HG02759 (cell line): ENCODE results near the gene FKBP8.
"Not testable (repeated sequence)": the region's sequence is repeated elsewhere in the genome, so short reads cannot be mapped to it uniquely, and the experiment has no call there.

Experiments
- ATAC-seq: cut with Tn5 transposase; IDR thresholded peaks from one replicate; pipeline ENCODE4 v1.9.1; 2021; ENCODE audit warnings: mild to moderate bottlenecking, moderate library complexity; ENCODE audit not compliant: unreplicated experiment

Gene FKBP8

DNA sequence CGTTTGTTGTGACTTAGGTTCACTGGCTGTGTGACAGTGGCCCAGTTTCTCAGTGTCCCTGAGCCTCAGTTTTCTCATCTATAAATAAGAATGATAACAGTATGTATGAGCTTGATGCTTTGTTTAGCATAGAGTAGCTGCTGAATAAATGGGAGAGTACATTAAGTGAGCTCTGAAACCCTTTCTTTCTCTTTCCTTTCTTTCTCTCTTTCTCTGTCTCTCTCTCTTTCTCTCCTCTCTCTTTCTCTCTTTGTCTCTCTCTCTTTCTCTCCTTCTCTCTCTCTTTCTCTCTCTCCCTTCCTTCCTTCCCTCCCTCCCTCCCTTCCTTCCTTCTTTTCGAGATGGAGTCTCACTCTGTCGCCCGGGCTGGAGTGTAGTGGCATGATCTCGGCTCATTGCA, 16.3 kb upstream of the FKBP8 start:
- ATAC-seq = no peak

DNA sequence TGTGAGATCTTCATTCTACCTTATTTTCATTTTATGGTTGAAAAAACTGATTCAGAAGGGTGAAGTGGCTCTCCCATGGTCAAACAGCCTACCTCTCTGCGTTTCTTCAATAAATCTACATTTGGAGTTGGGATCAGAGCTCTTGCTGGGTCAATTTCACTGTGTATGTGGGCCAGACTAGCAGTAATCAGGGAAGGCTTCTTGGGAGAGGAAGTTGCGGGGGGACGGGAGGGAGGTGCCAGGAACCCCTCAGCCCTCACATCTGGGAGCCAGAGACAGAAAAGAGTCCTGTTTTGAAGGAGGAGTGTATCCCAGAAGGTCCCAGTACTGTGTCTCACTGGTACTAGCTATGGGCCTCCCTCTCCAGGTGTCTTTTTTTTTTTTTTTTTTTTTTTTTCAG, 15.2 kb upstream of the FKBP8 start:
- ATAC-seq = no peak

DNA sequence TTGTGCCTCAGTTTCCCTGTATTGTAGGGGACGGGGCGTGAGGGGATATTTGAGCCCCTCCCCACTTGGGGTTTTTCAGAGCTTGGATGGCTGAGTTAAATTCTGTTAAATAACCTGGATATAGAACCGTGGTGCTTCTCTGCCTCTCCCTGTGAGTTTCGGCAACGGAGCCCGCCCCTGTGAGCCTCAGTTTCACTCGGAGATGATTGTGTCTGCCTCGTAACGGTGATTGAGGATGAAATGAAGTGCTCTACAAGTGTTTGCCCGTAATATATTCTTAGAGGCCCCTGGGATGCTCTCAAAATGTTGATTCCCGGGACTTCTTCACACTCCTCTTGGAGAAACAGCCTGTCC, 14.8 kb upstream of the FKBP8 start:
- ATAC-seq = no peak

DNA sequence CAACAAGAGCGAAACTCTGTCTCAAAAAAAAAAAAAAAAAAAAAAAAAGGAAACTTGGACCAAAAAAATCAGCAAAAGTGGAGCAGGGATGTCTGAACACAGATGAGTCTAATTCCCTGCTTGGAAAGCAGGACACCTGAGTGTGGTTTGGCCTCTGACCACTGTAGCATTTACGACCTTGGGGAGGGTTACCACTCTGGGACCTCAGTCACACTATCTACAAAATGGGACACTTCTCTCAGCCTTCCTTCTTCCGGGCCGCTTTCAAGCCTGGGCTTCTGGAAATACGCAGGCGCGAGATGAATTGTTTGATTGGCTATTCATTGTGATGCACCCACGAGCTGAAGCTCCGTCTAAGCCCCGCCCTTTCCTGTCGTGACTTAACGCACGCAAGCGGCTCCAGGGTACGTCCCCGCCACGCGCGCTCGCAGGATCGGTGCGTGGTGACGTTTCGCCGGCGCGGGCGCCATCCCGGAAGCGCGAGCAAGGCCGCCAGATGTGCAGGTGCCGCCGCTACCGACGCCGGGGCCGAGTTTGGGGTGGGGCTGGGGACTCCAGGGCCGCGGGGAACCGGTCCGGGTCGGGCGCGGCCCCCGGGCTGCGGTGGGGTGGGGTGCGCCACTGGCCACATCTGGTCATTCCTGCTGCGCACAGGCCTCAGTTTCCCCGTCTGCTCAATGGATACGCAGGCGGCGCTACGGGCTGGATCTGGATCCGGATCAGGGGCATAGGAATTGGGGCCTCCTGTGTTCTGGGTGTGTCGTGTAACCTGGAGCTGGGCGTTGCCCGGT, 14.2 kb upstream of the FKBP8 start, which contains the start of gene KXD1:
KXD1 (plus strand) TSS at position 460 of the 791 bp plus-strand sequence. CDS start 4,187 bp downstream, outside the sequence.
- ATAC-seq = peak; percentile 96

DNA sequence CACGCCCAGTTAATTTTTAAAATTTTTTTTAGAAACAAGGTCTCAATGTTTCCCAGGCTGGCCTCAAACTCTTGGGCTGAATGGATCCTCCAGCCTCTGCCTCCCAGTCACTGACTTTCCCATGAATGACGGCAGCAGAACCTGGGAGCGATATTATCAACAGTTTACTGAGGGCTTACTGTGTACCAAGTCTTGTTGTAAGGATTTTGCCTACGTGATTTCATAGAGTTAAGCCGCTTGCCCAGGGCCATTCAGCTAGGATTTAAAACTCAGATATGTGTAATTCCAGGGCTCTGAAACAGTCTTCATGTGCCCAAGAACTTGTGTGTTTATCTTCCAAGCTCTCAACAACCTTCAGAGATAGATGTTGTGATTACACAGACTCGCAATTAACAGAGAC, 8.3 kb upstream of the FKBP8 start:
- no peak for ATAC-seq

DNA sequence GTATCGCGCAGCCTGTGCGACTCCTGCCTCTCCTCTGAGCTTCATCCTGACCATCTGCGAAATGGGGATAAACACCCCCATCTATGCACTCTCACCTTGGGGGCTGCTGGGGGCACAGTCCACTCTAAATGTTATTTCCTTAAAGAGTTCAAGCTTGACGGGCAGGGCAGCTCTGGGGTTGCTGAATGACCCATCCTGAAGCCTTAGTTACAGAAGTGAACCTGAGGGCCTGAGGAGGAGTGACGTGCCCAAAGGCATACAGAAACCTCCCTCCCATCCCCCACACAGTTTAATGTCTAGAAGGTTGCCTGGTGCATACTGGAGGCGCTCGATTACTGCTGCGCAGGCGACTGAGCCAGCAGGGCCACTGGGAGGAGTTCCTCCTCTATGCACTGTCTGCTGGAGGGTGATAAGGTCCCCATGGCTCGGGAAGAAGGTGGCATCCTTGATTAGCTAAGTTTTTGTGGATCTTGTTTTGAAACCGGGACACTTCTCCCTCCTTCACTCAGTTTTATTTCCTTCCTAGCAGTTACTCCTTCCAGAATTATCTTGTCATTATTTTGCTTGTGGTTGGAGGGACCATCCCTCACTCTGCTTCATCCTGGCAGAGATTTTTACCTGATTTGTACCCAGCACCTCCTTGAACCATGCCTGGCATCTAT, 572 bp upstream of the FKBP8 start:
- ATAC-seq = peak; percentile 52

DNA sequence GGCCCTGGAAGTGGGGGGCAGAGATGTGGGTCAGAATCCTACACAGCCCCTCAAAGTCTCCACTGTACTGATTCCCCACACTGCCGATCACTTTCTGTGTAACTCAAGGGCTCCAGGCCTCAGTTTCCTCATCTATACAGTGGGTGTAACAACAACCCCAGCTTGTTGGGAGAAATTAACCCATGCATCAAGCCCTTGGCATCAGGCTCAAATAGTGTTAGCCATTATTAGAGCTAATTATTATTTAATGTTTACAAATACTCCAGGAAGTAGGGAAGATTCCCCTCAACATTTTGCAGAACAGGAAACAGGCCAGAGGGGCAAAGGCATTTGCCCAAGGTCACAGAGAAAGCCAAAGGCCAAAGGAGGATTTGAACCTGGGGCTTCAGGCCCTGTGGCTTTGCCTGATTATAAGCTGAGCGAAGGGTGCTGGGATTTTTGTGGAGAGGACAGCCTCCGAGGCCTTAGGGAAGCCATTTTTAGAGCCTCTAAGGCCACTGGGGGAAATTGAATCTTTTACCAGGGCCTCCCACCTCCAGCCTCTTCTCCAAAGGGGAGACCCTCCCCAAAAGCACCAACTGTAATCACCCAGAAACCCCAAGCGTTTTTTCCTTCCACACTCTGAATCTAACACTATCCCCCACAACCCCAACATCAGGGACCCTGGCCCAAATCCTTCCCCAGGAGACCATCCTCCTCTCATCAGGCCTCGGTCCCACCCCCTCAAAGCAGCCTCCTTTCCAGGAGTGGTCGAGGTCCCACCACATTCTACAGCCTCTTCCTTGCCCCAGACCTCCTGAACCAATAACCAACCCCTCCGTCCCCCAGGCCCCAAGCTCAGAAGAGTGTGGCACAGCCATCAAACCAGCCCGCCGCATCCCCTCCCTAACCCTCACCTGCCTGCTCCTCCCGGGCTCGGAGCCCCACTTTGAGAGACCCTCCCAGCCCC, 1.1 kb downstream of the FKBP8 start:
- ATAC-seq = no peak

DNA sequence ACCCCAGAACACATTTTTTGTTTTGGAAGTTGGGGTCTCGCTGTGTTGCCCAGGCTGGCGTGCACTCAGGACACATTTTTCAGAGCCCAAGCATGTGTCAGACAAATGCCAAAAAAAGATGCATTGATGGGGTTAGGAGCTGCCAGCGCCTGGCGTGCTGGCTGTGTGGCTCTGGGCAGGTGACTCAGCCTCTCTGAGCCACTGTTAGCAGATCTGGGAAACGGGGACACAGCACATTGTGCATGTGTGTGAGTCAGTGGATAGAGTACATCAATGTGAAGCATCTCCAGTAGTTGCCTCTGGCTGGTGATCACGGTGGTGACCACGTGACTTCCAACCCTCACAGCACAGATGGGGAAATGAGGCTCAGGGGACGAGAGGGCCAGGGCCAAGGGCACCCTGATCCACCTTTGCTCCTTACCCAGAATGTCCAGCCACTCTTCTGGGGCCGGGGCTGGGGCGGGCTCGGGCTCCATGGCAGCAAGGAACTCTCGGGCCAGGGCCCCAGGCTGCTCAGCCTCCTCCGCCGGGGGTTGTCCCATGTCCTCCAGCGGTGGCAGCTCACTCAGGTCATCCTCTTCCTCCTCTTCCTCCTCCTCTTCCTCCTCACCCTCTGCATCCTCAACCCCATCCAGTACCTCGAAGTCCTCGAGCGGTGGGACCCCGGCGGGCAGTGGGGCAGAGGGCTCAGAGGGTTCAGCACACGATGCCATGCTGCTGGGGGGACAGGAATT, 1.9 kb downstream of the FKBP8 start:
- ATAC-seq = no peak

DNA sequence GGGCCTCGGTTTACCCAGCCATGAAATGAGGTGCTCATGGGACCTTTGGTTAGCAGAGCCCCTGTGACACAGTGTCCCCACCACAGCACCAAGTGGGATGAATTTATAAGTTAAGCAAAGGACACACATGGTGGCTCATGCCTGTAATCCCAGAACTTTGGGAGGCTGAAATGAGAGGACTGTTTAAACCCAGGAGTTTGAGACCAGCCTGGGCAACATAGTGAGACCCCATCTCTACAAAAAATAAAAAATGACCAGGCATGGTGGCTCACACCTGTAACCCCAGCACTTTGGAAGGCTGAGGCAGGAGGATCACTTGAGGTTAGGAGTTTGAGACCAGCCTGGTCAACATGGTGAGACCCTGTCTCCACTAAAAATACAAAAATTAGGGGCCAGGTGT, 3.2 kb downstream of the FKBP8 start:
- not testable (repeated sequence) for ATAC-seq

DNA sequence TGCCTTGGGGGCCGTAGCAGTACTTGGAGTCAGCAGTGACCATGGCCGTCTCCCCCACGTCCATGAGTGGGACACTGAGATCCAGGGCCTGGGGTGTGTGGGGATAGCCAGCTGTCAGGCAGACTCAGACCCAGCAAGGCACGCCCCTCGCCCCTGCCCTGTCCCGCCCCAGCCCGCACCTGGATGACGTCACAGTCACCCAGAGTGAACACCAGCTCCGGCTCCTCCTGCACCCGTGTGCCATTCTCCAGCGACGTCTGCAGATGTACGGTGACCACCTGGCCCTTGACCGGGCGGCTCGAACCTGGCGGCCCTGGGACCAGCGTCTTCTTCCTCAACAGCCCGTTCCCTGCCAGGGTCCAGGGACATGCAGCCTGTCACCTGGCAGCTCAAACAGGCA, 4.0 kb downstream of the FKBP8 start:
- no peak for ATAC-seq

DNA sequence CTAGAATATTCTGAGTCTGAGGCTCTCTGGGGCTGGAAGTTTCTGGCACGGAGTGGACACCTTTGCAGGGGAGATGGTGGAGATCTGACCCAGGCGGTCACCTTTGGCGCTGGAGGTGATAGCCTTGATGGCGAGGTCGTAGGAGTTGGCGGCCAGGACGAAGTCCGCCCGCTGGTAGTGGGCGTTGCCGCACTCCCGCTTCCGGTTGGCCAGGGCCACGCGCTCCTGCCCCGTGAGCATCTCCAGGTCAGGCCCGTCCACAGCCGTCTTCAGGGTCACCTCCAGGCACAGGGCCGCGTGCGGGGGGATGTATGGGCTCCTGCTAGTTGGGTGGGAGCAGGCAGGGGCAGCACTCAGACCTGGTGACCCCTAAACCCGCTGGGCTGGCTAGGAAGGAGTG, 5.3 kb downstream of the FKBP8 start:
- no peak for ATAC-seq

DNA sequence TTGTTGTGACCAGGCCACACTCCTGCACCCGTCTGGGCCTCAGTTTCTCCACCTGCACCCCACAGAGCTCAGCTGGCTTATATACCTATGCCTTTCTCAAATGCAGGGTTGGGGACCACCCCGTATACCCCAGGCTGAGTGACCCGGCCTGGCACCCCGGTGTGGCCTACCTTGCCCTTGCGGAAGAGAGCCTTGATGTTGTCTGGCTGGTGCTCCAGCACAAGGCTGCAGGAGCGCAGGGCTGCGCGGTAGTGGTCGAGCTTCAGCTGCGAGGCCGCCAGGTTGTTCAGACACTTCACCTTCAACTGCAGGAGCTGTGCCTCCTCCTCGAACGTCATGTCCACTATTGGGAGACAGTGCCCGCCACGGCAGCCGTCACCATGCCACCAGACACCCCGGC, 5.9 kb downstream of the FKBP8 start:
- ATAC-seq = no peak

DNA sequence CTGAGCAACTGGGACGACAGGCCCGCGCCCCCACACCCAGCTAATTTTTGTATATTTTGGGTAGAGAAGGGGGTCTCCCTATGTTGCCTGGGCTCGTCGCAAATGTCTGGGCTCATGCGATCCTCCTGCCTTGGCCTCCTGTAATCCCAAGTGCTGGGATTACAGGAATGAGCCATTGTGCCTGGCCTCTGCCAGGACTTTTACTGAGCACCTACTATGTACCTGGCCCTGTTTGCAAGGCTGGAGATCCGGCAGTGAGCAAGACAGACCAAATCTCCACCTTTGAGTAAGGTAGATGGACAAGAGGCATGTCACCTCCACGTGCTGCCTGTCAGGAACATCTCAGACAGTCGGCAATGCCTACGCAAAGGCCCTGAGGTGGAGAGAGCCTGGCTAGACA, 6.9 kb downstream of the FKBP8 start:
- ATAC-seq = no peak

DNA sequence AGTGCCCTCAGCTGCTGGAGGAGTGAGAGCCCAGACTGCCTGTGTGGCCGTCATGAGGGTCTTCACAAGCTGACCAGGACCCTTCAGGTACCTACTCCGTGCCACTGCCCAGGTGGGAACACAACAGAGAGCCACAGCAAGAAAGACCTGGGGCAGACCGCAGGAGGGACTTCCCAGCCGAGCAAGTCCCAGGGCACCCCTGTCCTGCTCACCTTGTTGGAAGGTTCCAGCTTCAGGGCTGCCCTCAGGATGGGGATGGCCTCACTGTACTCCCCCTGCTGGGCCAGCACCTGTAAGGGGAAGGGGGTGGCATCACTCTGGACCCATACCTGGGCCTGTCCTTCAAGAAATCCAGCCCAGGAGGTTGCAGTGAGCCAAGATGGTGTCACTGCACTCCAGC, 10.3 kb downstream of the FKBP8 start:
- no peak for ATAC-seq

DNA sequence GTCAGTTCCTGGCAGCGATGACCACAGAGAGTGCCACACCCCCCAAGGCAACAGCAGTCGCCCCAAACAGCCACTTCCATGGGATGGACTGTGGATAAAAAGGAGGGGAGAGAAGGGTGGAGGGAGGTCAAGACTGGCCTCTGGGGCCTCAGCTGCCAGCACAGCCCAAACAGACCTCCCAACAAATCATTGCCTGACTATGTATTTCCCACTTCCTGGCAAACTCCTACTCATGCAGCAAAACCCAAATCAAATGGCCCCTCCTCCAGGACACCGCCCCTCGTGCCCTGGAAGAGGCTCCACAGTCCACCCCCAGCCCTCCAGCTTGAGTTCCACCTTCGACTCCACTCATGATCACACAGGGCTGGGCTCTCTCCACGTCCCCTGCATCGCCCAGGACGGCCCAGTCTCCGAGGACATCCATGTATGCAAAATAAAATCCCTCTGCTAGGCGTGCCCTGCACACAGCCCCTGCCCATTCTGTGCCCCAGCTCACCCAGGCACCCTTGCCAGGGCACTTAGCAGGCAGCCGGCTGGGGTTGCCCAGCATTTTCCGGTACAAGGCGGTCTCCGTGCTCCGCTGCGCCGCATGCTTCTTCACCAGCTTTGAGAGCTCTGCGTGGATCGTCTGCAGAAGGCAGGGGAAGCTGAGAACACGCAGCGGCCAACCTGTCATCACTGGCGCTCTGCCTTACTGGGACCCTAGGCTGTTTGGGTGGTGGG, 11.0 kb downstream of the FKBP8 start:
- no peak for ATAC-seq

DNA sequence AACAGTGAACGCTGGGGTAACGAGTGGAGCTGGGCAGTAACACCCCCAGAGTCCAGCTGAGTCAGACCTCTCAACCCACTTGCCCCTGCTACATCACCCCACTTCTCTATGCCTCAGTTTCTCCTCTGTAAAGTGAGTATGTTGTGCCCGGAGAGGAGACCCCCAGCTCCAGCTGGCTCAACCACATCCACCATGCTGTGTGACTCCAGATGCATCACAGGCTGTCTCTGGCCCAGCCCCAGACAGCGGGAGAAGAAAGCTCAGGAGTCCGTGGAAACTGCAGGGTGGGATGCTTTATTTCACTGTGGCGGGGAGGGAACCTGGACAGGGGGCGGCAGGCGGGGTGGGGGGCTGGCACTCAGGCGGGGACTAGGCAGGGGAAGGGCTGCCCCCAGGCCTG, 11.9 kb downstream of the FKBP8 start:
- no peak for ATAC-seq

DNA sequence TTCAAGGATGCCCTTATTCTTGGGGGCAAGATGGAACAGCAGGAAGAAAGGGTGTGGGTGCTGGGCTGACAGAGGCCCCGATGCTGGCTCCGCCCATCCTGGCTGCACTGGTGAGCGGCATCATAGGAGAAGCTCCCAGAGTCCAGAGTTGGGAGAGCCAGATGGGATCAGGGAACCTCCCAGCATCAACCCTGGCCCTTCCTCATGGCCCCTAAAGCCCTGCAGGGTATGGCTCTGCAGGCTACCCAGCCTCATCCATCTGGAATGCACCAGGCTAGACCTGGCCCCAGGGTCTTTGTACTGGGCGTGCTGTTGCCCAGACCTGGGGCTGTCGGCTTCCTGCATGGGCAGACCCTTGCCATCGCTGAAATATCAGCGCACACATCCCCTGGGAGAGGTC, 13.6 kb downstream of the FKBP8 start:
- ATAC-seq = no peak

DNA sequence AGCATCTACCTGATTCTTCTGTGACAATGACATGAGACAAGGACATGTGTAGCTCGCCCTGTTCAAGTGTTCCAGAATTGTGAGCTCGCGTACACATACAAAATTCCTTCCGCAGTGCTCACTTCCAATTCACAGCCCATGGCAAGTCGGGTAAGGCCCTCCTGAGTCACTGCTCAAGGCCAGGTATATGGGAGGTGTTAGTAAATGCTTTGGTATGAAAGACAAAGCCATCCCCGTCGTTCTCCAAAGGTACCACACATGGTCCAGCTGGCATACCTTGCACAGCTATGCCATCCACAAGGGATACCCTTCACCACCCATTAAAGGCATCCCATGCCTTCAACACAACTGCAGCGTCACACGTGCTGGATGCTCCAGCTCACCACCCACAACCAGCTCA, 17.1 kb downstream of the FKBP8 start:
- ATAC-seq = no peak

DNA sequence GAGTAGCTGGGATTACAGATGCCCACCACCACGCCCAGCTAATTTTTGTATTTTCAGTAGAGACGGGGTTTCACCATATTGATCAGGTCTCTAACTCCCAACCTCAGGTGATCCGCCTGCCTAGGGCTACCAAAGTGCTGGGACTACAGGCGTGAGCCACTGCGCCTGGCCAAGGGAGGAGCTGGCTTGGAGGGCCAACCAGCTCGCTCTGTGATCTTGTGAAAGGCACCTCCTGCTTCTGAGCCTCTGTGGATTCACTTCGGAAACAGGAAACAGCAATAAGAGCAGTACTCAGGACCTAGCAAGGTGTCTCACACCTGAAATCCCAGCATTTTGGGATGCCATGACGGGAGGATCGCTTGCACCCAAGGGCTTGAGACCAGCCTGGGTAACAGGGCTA, 19.5 kb downstream of the FKBP8 start:
- no peak for ATAC-seq

DNA sequence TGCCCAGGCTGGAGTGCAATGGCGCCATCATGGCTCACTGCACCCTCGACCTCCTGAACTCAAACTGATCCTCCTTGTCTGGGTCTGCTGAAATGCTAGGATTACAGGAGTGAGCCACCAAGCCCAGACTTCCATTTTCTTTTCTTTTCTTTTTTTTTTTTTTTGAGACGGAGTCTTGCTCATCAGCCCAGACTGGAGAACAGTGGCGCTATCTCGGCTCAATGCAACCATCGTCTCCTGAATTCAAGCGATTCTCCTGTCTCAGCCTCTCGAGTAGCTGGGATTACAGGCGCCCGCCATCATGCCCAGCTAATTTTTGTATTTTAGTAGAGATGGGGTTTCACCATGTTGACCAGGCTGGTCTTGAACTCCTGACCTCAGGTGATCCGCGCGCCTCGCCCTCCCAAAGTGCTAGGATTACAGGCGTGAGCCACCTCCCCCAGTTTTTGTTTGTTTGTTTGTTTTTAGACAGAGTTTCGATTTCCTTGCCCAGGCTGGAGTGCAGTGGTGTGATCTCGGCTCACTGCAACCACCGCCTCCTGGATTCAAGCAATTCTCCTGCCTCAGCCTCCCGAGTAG, 20.4 kb downstream of the FKBP8 start:
- ATAC-seq = not testable (repeated sequence)
